ENCODE data around the gene GULP1. TPM values are rescaled to one million over a fixed set of nuclear protein-coding genes. Genes with fewer than 3 reads are reported as not detected.

GULP1 gene
- total RNA-seq, 1 donor = 42.7 TPM

DNA sequence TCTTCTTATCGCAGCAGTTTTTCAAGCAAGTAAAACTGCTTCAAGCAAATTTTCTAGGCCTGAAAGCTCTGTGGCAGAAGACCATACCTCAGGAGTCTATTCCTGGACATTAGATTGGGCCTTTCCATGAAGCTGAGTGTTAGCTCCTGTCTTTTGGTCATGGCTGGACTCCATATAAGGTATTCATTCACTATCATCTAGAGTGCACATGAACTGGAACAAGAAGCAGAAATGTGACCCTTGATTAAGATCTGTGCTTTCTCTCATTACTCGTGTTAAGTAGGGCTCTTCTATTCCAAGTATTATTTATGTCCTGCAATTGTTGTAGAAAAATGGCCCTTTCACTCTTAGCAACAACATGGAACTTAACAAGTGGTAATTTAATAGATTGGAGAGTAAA lies 5.9 kb upstream of the GULP1 start:
- no peak for DNase-seq (ENCODE audit: low read depth)
- no peak overlapping the region for H3K4me3 ChIP-seq (ENCODE audit: low read depth, low read length)
- TF ChIP-seq CTCF (IDR thresholded peaks at IDR 0.05; ENCODE audit: insufficient read depth, low read length) = no peak

DNA sequence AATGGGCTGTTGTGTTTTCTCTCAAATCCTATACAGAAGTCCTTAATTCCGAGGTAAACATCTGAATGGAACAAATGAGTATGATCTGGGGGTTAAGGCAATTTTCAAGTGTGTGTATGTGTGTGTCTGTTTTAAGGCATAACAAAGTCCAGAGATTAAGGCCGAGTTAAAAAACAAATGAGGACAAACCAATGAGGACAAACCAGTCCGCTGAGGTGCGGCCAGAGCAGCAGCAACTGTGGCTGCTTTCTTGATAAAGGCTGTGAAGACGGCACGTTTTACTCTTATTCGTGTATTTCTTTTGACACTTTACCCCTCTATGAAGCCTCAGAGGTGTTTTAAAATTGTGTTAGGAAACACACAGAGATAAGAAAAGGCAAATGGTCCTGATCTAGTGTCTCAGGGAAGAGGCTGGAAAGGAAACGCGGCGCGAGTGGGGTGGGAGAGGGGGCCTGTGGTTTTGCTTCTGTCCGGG lies 495 bp upstream of the GULP1 start:
- DNase-seq (ENCODE audit: low read depth) = peak; percentile 41
- H3K4me3 ChIP-seq (ENCODE audit: low read depth, low read length) = peak overlapping the region; percentile 77
- TF ChIP-seq CTCF (IDR thresholded peaks at IDR 0.05; ENCODE audit: insufficient read depth, low read length) = no peak

DNA sequence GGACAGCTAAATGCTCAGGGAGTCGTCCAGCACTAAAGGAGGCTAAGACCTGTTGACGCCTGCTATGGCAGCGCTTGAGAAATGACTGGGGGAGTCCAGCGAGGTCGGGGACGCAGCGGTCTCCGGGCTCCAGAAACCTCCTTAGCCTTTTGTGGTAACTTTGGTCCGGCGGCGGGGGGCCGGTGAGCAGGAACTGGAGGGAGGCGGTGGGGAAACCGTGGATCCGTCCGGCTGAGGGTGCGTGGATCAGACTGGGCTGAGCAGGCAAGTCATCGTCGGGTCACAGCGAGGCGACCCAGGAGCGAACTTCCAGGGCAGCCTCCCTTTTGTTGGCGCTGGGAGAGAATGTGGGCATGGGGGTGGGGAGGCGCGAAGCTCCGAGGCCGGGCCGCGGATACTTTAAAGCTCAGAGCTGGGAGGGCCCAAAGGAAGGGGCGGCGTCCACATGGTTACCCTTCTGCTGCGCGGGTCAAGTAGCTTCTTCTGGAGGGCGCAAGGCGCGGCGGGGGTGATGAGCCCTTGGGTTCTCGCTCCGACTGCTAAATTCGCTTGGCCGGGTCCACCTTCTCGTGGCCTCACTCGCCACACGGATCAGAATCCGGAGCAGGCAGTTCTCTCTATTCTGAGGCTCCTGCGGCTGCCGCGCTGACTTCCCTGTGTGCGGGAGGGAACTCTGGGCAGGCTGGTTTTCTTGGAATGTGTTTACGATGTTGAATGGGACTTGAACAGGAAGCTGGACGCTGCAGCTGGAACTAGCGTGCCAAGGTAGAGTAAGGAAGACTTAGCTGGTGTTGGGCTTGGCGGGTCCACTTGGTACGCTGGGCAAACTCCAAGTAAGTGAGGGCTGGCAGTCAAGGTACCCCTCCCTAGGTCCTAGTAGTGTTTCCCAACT lies 920 bp downstream of the GULP1 start:
- DNase-seq (ENCODE audit: low read depth) = peak; percentile 87
- H3K4me3 ChIP-seq (ENCODE audit: low read depth, low read length) = peak overlapping the region; percentile 77
- TF ChIP-seq CTCF (IDR thresholded peaks at IDR 0.05; ENCODE audit: insufficient read depth, low read length) = no peak

GRCh38 chr2:188293601-188294351 lies 2.1 kb downstream of the GULP1 start:
- H3K4me3 ChIP-seq (ENCODE audit: low read depth, low read length) = peak overlapping the region; percentile 77
- TF ChIP-seq CTCF (IDR thresholded peaks at IDR 0.05; ENCODE audit: insufficient read depth, low read length) = no peak
- DNase-seq (ENCODE audit: low read depth) = peak; percentile 82

DNA sequence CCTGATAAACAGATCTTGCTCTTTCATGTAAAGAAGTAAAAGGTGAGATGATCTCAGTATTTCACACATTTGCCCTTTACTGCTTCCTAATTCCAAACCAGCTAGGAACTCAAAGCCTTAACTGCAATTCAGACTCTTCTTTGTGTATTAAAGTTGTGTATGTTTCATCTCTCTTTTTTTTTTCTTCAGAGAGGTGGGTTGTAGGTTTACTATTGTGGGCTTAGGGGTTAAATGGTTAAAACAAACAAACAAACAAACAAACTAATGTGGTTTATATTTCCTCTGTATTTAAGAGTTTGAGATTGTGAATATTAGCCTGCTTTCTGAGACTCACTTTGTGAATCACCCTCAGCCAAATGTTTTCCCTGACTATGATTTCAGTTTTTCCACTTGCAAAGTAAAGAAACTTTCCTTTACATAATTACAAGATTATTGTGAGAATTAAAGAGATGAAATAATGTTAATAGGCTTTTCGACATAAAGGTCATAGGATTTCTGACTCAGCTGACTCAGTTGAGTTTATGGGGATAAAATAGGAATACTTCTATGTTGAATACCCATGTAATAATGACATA lies 2.8 kb downstream of the GULP1 start:
- H3K4me3 ChIP-seq (ENCODE audit: low read depth, low read length) = peak overlapping the region; percentile 77
- no peak for TF ChIP-seq CTCF (IDR thresholded peaks at IDR 0.05; ENCODE audit: insufficient read depth, low read length)
- DNase-seq (ENCODE audit: low read depth) = peak; percentile 26

- no peak for TF ChIP-seq CTCF (IDR thresholded peaks at IDR 0.05; ENCODE audit: insufficient read depth, low read length)
- H3K4me3 ChIP-seq (ENCODE audit: low read depth, low read length) = no peak overlapping the region
- no peak for DNase-seq (ENCODE audit: low read depth)
Measured at GRCh38 chr2:188295067-188295685, 3.5 kb downstream of the GULP1 start.
